ENCODE results near the gene CDH8. TPM values are rescaled to one million over a fixed set of nuclear protein-coding genes. Genes with fewer than 3 reads are reported as not detected.

Gene CDH8
- total RNA-seq, 4 donors from 2014 or later, result 0.13 to 0.57 (median 0.24) TPM

DNA sequence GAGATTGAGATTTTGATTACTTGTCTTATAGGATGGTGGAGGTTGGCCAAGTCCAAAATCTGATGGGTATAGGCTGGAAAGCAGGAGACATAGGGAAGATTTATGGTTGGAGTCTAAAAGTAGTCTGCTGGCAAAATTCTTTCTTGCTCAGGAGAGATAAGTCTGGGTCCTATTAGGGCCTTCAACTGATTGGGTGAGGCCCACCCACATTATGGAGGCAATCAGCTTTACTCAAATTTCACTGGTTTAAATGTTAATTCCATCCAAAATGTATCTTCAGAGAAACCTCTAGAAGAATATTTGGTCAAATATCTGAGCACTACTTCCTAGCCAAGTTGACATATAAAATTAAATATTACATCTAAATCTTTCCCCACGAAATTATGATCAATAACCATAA, 31.7 kb upstream of the CDH8 start:
- no peak overlapping the region for H3K4me3 ChIP-seq (ENCODE audit: low read depth, poor library complexity, severe bottlenecking)
- no peak for DNase-seq (ENCODE audit: low spot score in 2 of 2)
- WGBS, 2 donors, result 74 to 76% methylated on average over 1 of the region's 1 CpG
- TF ChIP-seq, protein P1, sequence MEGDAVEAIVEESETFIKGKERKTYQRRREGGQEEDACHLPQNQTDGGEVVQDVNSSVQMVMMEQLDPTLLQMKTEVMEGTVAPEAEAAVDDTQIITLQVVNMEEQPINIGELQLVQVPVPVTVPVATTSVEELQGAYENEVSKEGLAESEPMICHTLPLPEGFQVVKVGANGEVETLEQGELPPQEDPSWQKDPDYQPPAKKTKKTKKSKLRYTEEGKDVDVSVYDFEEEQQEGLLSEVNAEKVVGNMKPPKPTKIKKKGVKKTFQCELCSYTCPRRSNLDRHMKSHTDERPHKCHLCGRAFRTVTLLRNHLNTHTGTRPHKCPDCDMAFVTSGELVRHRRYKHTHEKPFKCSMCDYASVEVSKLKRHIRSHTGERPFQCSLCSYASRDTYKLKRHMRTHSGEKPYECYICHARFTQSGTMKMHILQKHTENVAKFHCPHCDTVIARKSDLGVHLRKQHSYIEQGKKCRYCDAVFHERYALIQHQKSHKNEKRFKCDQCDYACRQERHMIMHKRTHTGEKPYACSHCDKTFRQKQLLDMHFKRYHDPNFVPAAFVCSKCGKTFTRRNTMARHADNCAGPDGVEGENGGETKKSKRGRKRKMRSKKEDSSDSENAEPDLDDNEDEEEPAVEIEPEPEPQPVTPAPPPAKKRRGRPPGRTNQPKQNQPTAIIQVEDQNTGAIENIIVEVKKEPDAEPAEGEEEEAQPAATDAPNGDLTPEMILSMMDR (IDR thresholded peaks at IDR 0.05), result no peak
- TF ChIP-seq POLR2A (IDR thresholded peaks at IDR 0.05), result no peak
- intact Hi-C loops (cut with DNase I; ENCODE audit: low total_unique reads), result no loop called here

- TF ChIP-seq POLR2A (IDR thresholded peaks at IDR 0.05), result no peak
- TF ChIP-seq, protein P1 (IDR thresholded peaks at IDR 0.05), result no peak
- DNase-seq (ENCODE audit: low spot score in 2 of 2), result no peak
- intact Hi-C loops (cut with DNase I; ENCODE audit: low total_unique reads), result no loop called here
- 67 to 71% methylated on average over 1 of the region's 1 CpG for WGBS, 2 donors
- no peak overlapping the region for H3K4me3 ChIP-seq (ENCODE audit: low read depth, poor library complexity, severe bottlenecking)
Measured at GRCh38 chr16:62067182-62067581, 30.9 kb upstream of the CDH8 start.

GRCh38 chr16:62066747-62067146, 30.5 kb upstream of the CDH8 start:
- 65 to 69% methylated on average over 5 of the region's 5 CpGs for WGBS, 2 donors
- intact Hi-C loops (cut with DNase I; ENCODE audit: low total_unique reads), result no loop called here
- DNase-seq (ENCODE audit: low spot score in 2 of 2), result no peak
- no peak for TF ChIP-seq POLR2A (IDR thresholded peaks at IDR 0.05)
- TF ChIP-seq, protein P1 (IDR thresholded peaks at IDR 0.05), result no peak
- no peak overlapping the region for H3K4me3 ChIP-seq (ENCODE audit: low read depth, poor library complexity, severe bottlenecking)

GRCh38 chr16:62064173-62064572, 27.9 kb upstream of the CDH8 start:
- intact Hi-C loops (cut with DNase I; ENCODE audit: low total_unique reads), result no loop called here
- no peak overlapping the region for H3K4me3 ChIP-seq (ENCODE audit: low read depth, poor library complexity, severe bottlenecking)
- WGBS, 2 donors, result 59 to 64% methylated on average over 5 of the region's 5 CpGs
- TF ChIP-seq POLR2A (IDR thresholded peaks at IDR 0.05), result no peak
- TF ChIP-seq, protein P1 (IDR thresholded peaks at IDR 0.05), result no peak
- DNase-seq (ENCODE audit: low spot score in 2 of 2), result no peak

DNA sequence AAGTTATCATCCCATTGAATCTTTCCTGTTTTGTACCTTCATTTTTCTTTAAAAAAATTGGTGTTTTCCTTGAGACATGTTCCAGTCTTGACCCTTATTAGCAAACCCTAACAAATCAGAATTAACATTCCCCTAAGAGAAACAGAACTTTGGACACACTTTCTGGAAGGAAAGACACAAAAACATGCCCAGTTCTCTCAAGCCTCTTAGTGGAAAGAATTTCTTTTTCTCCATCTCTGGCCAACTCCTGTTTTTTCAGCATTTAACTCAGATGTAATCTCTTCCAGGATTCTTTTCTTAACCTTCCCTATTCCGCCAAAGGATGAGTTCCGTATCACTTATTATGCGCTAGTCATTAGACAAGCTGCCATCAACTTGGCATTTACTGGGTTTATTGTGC, 23.9 kb upstream of the CDH8 start:
- no peak for DNase-seq (ENCODE audit: low spot score in 2 of 2)
- no peak for TF ChIP-seq POLR2A (IDR thresholded peaks at IDR 0.05)
- TF ChIP-seq, protein P1 (IDR thresholded peaks at IDR 0.05), result no peak
- intact Hi-C loops (cut with DNase I; ENCODE audit: low total_unique reads), result no loop called here
- WGBS, 2 donors, result 66 to 71% methylated on average over 3 of the region's 3 CpGs
- H3K4me3 ChIP-seq (ENCODE audit: low read depth, poor library complexity, severe bottlenecking), result no peak overlapping the region

DNA sequence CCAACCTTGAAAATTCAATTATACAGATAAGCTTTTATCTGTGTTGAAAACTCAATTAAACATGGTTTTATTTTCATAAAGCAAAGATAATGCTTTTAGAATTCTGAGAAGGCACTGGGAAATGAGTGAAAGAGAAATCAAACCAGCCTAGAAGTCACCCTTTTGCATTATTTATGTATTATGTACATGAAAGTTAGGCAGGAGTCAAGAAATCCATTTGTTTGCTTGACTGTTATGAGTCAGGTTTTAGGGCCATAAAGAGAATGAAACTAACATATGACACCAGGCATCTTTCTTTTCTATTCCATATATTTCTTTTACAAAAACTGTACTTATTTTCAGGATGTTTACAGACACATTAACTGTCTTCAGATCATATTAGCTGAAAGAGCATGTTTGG, 23.3 kb upstream of the CDH8 start:
- no peak for DNase-seq (ENCODE audit: low spot score in 2 of 2)
- no peak for TF ChIP-seq POLR2A (IDR thresholded peaks at IDR 0.05)
- TF ChIP-seq, protein P1 (IDR thresholded peaks at IDR 0.05), result no peak
- intact Hi-C loops (cut with DNase I; ENCODE audit: low total_unique reads), result no loop called here
- no peak overlapping the region for H3K4me3 ChIP-seq (ENCODE audit: low read depth, poor library complexity, severe bottlenecking)
